NCI-H128 (cell line): ENCODE measurements around the gene NDUFA1.
"Not testable (repeated sequence)": the region's sequence is repeated elsewhere in the genome, so short reads cannot be mapped to it uniquely, and the experiment has no call there.

Source experiments
- DNase-seq: peaks from one replicate; lab custom pipeline; 2025; ENCODE audit not compliant: unreplicated experiment; lab: John Stamatoyannopoulos, UW

Gene NDUFA1

GRCh38 chrX:119900976-119901375, 29.3 kb downstream of the NDUFA1 start:
- no peak for DNase-seq

- no peak for DNase-seq
These were observed 44.7 kb downstream of the NDUFA1 start for GRCh38 chrX:119916310-119916709.

- no peak for DNase-seq
These were observed 46.2 kb downstream of the NDUFA1 start for GRCh38 chrX:119917877-119918276.

GRCh38 chrX:119919835-119920585, 48.4 kb downstream of the NDUFA1 start:
- no peak for DNase-seq

GRCh38 chrX:119922391-119922790, 50.8 kb downstream of the NDUFA1 start:
- not testable (repeated sequence) for DNase-seq
